MM.1S (cell line): ENCODE data around the gene PIGS.

ENCODE experiments used
- DNase-seq: peaks from one replicate; pipeline ENCODE4 v3.0.0-alpha.2; 2015
- H2AFZ ChIP-seq: fragments of 300-600 bp; sonication (generic); 2 replicates; pipeline ENCODE4 v1.6.0; 2016; ENCODE audit warnings: antibody characterized with exemption, low read length
- H3F3A ChIP-seq: fragments of 300-600 bp; sonication (generic); 2 replicates; pipeline ENCODE4 v1.6.1; 2016; ENCODE audit warnings: mild to moderate bottlenecking, antibody characterized with exemption, low read length, moderate library complexity, mixed read lengths; ENCODE audit not compliant: insufficient read depth
- H3K27ac ChIP-seq: fragments of 300-600 bp; sonication (generic); 2 replicates; pipeline ENCODE4 v1.5.1; 2016; ENCODE audit warnings: mild to moderate bottlenecking, low read length
- H3K27me3 ChIP-seq: fragments of 300-600 bp; sonication (generic); replicated peaks from 2 replicates; pipeline ENCODE4 v1.6.0; 2016; ENCODE audit warnings: low read length; ENCODE audit not compliant: insufficient read depth
- H3K36me3 ChIP-seq: fragments of 300-600 bp; sonication (generic); replicated peaks from 2 replicates; pipeline ENCODE4 v1.6.1; 2016; ENCODE audit warnings: mild to moderate bottlenecking, low read length, mixed read lengths; ENCODE audit not compliant: insufficient read depth
- H3K4me1 ChIP-seq: fragments of 300-600 bp; sonication (generic); 2 replicates; pipeline ENCODE4 v1.6.1; 2016; ENCODE audit warnings: low read length, mixed read lengths
- H3K4me2 ChIP-seq: fragments of 300-600 bp; sonication (generic); 2 replicates; pipeline ENCODE4 v1.6.0; 2016; ENCODE audit warnings: low read depth, low read length
- H3K4me3 ChIP-seq: fragments of 300-600 bp; sonication (generic); 2 replicates; pipeline ENCODE4 v1.5.1; 2016; ENCODE audit warnings: low read length, mixed read lengths
- H3K79me2 ChIP-seq: fragments of 300-600 bp; sonication (generic); 2 replicates; pipeline ENCODE4 v1.6.1; 2016; ENCODE audit warnings: mixed run types, low read length, mixed read lengths
- H3K9ac ChIP-seq: fragments of 300-600 bp; sonication (generic); 2 replicates; pipeline ENCODE4 v1.6.1; 2016; ENCODE audit warnings: low read length, mixed read lengths
- H3K9me2 ChIP-seq: fragments of 300-600 bp; sonication (generic); replicated peaks from 2 replicates; pipeline ENCODE4 v1.6.1; 2016; ENCODE audit warnings: mild to moderate bottlenecking, low read length, mixed read lengths; ENCODE audit not compliant: insufficient read depth
- H3K9me3 ChIP-seq: fragments of 300-600 bp; sonication (generic); replicated peaks from 2 replicates; pipeline ENCODE4 v1.6.1; 2016; ENCODE audit warnings: mild to moderate bottlenecking, low read length, mixed read lengths; ENCODE audit not compliant: insufficient read depth
- H4K20me1 ChIP-seq: fragments of 300-600 bp; sonication (generic); 2 replicates; pipeline ENCODE4 v1.6.1; 2016; ENCODE audit warnings: mild to moderate bottlenecking, low read length, moderate library complexity, mixed read lengths; ENCODE audit not compliant: insufficient read depth
- EZH2 ChIP-seq: fragments of 300-600 bp; sonication (generic); optimal IDR thresholded peaks from 2 replicates; pipeline ENCODE3; 2017; ENCODE audit warnings: low read depth, mild to moderate bottlenecking, antibody characterized with exemption, low read length, mixed read lengths
- EZH2phosphoT487 ChIP-seq: fragments of 300-600 bp; sonication (generic); IDR thresholded peaks from 2 replicates; pipeline ENCODE4 v1.6.1; 2018; ENCODE audit warnings: antibody characterized with exemption, low read length
- TF ChIP-seq, protein P1 (sequence below): fragments of 300-600 bp; sonication (generic); IDR thresholded peaks from 2 replicates; pipeline ENCODE4 v1.5.1; 2016; ENCODE audit warnings: antibody characterized with exemption, low read length, mixed read lengths

PIGS gene

DNA sequence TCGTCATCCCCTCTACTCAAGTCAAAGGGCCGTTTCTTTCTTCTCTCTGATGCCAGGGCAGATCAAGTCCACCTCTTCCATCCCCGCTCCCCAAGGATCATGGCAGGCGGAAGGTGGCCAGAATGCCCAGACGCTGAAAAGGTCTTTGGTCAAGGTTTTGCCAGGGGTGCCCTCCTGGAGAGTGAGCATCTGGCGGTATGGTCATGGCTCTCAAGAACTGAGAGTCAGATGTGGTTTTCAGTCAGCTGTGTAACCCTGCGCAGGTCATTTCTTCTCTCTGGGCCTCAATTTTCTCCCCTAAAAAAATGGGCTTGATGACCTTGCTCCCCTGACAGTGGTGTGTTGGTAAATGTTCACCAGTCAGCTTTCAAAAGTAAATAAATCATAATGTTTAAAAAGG is 52.7 kb downstream of the PIGS start:
- Histone ChIP-seq H3K9me2 (no peaks in the 10 kb centered on the region), H2AFZ (no peak overlapping the region), H3F3A (no peaks in the 10 kb centered on the region), H3K9me3 (no peaks in the 10 kb centered on the region), H3K9ac (no peak overlapping the region), H3K4me3 (no peak overlapping the region), H4K20me1 (0 out of 2 replicates have a peak, but pooled peaks cover 2% of the 10 kb centered on the region), H3K27ac (no peak overlapping the region), H3K4me2 (no peak overlapping the region), H3K4me1 (peaks cover 8% of the 10 kb centered on the region), H3K79me2 (no peaks in the 10 kb centered on the region), H3K36me3 (no peaks in the 10 kb centered on the region), H3K27me3 (peaks cover 73% of the 10 kb centered on the region)
- no peak for DNase-seq
- TF ChIP-seq EZH2 (no peak), EZH2phosphoT487 (no peak)
- TF ChIP-seq, protein P1, sequence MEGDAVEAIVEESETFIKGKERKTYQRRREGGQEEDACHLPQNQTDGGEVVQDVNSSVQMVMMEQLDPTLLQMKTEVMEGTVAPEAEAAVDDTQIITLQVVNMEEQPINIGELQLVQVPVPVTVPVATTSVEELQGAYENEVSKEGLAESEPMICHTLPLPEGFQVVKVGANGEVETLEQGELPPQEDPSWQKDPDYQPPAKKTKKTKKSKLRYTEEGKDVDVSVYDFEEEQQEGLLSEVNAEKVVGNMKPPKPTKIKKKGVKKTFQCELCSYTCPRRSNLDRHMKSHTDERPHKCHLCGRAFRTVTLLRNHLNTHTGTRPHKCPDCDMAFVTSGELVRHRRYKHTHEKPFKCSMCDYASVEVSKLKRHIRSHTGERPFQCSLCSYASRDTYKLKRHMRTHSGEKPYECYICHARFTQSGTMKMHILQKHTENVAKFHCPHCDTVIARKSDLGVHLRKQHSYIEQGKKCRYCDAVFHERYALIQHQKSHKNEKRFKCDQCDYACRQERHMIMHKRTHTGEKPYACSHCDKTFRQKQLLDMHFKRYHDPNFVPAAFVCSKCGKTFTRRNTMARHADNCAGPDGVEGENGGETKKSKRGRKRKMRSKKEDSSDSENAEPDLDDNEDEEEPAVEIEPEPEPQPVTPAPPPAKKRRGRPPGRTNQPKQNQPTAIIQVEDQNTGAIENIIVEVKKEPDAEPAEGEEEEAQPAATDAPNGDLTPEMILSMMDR, result no peak

DNA sequence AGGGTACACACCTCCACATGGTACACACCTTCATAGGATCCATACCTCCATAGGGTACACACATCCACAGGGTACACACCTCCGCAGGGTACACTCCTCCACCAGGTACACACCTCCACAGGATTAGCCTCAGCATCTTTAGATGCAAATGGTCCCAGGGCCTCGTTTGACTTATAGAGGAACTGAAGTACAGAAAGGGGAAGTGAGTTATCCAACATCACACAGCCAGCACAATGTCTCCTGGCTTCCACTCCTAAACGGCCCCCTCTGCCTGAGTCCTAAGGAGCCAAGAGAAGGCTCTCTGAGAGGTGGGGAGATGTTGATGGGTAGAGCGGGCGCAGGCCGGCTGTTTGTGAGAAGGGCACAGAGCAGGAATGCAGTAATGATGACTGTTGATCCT is 53.2 kb downstream of the PIGS start:
- no peak overlapping the region for H3K9ac ChIP-seq
- TF ChIP-seq, protein P1, result no peak
- no peak for TF ChIP-seq EZH2phosphoT487
- TF ChIP-seq EZH2, result no peak

DNA sequence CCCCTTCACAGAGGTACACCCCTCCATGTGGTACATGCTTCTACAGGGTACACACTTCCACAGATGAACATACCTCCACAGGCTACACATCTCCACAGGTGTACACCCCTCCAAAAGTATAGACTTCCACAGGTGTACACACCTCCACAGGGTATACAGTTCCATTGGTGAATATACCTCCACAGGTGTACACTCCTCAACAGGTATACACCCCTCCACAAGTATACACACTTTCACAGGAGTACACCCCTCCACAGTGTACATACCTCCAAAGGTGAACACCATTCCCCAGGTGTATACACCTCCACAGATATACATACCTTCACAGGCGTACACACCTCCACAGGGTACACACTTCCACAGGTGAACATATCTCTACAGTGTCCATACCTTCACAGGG is 55.8 kb downstream of the PIGS start:
- H3K36me3 ChIP-seq, result no peaks in the 10 kb centered on the region
- TF ChIP-seq EZH2 (no peak), EZH2phosphoT487 (no peak)
- TF ChIP-seq, protein P1, result no peak

More for the DNA sequence above, 53.2 kb downstream of the PIGS start:
- Histone ChIP-seq H3F3A (no peaks in the 10 kb centered on the region), H3K4me3 (no peak overlapping the region), H3K27me3 (peaks cover 73% of the 10 kb centered on the region), H3K9me3 (no peaks in the 10 kb centered on the region), H3K36me3 (no peaks in the 10 kb centered on the region), H3K27ac (no peak overlapping the region), H3K9me2 (no peaks in the 10 kb centered on the region), H3K79me2 (no peaks in the 10 kb centered on the region), H4K20me1 (0 out of 2 replicates have a peak, but pooled peaks cover 2% of the 10 kb centered on the region), H2AFZ (no peak overlapping the region), H3K4me1 (peaks cover 8% of the 10 kb centered on the region), H3K4me2 (no peak overlapping the region)
- no peak for DNase-seq

DNA sequence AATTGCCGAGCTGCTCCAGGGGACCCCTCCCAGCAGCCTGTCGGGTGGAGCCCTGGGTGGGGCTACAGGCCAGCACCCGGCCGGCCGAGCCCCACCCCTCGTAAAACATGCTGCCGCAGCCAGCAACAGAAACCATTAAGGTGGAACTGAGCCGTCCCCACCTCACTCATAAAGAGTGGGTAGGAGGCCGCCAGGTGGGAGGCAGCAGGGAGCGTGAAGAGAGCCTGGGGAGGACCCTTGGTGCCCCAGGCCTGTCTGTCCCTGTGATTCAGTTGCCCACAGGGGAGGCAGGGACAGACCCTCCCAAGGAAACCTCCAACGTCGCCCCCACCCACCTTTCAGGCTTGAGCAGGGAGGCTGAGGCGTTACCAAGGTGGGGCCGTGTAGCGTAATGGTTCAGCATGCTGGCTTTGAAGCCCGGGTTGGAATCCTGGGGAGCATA is 56.7 kb downstream of the PIGS start:
- peaks cover 8% of the 10 kb centered on the region for H3K4me1 ChIP-seq
- no peaks in the 10 kb centered on the region for H3F3A ChIP-seq
- H3K4me2 ChIP-seq, result no peak overlapping the region
- H3K9ac ChIP-seq, result no peak overlapping the region
- H3K9me3 ChIP-seq, result no peaks in the 10 kb centered on the region
- no peak overlapping the region for H3K27ac ChIP-seq
- no peaks in the 10 kb centered on the region for H3K36me3 ChIP-seq
- H3K9me2 ChIP-seq, result no peaks in the 10 kb centered on the region
- no peak overlapping the region for H2AFZ ChIP-seq
- no peaks in the 10 kb centered on the region for H4K20me1 ChIP-seq
- H3K27me3 ChIP-seq, result peaks cover 74% of the 10 kb centered on the region
- DNase-seq, result no peak
- no peak overlapping the region for H3K4me3 ChIP-seq
- H3K79me2 ChIP-seq, result no peaks in the 10 kb centered on the region
- TF ChIP-seq EZH2 (no peak), EZH2phosphoT487 (no peak)
- TF ChIP-seq, protein P1, result no peak

More for the DNA sequence above, 55.8 kb downstream of the PIGS start:
- Histone ChIP-seq H3K9ac (no peak overlapping the region), H3K27ac (no peak overlapping the region), H4K20me1 (0 out of 2 replicates have a peak, but pooled peaks cover 2% of the 10 kb centered on the region), H3K27me3 (peaks cover 74% of the 10 kb centered on the region), H2AFZ (no peak overlapping the region), H3K9me2 (no peaks in the 10 kb centered on the region), H3K79me2 (no peaks in the 10 kb centered on the region), H3K9me3 (no peaks in the 10 kb centered on the region), H3K4me2 (no peak overlapping the region), H3F3A (no peaks in the 10 kb centered on the region), H3K4me1 (peaks cover 8% of the 10 kb centered on the region), H3K4me3 (no peak overlapping the region)
- DNase-seq, result no peak
